T-helper 22 cell (primary cell): ENCODE results near the gene FLG2.
"Not testable (repeated sequence)": the region's sequence is repeated elsewhere in the genome, so short reads cannot be mapped to it uniquely, and the experiment has no call there.

Source experiments
- DNase-seq: peaks from one replicate; pipeline ENCODE4 v3.0.0-alpha.2; 2020; ENCODE audit warnings: low read depth

Gene FLG2

DNA sequence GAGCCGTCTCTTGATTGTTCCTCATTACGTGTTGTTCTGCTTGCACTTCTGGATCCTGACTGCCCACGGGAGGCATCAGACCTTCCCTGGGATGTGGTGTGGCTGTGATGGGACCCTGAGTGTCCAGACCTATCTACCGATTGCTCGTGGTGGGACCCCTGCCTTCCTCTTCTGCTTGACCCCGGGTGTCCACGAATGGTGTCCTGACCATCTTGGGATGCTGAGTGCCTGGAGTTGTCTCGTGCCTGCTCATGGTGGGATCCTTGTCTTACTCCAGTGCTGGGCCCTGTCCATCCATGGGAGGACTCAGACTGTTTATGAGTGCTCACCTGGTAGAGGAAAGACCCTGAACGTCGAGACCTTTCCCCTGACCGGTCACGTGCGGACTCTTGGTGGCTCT, 47.6 kb downstream of the FLG2 start:
- DNase-seq: not testable (repeated sequence)

DNA sequence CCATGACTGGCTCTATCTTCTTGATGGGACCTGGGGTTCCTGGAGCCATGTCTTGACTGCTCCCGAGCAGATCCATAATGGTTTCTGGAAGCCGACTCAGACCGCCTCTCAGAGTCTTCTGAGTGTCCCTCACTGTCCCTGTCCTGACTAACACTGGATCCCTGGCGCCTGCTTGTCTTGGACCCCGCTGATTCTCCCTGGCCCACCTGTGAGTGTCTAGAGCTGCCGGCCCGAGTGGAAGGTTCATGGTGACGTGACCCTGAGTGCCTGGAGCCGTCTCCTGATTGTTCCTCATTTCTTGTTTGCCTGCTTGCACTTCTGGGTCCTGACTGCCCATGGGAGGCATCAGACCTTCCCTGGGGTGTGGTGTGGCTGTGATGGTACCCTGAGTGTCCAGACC, 49.9 kb downstream of the FLG2 start:
- DNase-seq: no peak

DNA sequence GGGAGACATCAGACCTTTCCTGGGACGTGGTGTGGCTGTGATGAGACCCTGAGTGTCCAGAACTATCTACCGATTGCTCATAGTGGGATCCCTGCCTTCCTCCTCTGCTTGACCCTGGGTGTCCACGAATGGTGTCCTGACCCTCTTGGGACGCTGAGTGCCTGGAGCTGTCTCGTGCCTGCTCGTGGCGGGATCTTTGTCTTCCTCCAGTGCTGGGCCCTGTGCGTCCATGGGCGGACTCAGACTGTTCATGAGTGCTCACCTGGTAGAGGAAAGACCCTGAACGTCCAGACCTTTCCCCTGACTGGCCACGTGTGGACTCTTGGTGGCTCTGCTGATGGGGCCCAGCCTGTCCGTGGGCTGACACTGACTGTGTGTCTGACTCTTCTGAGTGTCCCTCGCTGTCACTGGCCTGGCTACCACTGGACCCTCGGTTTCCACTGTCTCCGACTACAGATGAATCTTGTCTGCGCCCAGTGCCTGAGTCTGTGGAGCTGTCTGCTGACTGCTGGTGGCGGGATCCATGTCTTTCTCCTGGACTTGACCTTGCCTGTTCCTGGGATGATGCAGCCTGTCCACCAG, 50.4 kb downstream of the FLG2 start:
- not testable (repeated sequence) for DNase-seq

DNA sequence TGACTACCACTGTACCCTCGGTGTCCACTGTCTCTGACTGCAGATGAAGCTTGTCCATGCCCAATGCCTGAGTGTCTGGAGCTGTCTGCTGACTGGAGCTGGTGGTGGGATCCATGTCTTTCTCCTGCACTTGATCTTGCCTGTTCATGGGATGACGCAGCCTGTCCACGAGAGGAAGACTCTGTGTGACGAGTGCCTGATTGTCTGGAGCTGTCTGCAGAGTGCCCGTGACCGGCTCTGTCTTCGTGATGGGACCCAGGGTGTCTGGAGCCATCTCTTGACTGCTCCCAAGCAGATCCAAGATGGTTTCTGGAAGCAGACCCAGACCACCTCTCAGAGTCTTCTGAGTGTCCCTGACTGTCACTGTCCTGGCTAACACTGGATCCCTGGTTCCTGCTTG, 51.0 kb downstream of the FLG2 start:
- DNase-seq: not testable (repeated sequence)

DNA sequence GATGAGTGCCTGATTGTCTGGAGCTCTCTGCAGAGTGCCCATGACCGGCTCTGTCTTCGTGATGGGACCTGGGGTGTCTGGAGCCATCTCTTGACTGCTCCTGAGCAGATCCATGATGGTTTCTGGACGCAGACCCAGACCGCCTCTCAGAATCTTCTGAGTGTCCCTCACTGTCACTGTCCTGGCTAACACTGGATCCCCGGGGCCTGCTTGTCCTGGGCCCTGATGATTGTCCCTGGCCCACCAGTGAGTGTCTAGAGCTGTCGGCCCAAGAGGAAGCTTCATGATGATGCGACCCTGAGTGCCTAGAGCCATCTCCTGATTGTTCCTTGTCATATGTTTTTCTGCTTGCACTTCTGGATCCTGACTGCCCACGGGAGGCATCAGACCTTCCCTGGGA, 51.8 kb downstream of the FLG2 start:
- DNase-seq: not testable (repeated sequence)

DNA sequence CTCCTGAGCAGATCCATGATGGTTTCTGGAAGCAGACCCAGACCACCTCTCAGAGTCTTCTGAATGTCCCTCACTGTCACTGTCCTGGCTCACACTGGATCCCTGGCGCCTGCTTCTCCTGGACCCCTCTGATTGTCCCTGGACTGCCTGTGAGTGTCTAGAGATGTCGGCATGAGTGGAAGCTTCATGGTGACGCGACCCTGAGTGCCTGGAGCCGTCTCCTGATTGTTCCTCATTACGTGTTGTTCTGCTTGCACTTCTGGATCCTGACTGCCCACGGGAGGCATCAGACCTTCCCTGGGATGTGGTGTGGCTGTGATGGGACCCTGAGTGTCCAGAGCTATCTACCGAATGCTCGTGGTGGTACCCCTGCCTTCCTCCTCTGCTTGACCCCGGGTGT, 53.7 kb downstream of the FLG2 start:
- not testable (repeated sequence) for DNase-seq

DNA sequence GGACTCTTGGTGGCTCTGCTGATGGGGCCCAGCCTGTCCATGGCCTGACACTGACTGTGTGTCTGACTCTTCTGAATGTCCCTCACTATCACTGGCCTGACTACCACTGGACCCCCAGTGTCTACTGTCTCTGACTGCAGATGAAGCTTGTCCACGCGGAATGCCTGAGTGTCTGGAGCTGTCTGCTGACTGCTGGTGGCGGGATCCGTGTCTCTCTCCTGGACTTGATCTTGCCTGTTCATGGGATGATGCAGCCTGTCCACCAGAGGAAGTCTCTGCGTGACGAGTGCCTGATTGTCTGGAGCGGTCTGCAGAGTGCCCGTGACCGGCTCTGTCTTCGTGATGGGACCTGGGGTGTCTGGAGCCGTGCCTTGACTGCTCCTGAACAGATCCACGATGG, 55.0 kb downstream of the FLG2 start:
- DNase-seq: not testable (repeated sequence)

DNA sequence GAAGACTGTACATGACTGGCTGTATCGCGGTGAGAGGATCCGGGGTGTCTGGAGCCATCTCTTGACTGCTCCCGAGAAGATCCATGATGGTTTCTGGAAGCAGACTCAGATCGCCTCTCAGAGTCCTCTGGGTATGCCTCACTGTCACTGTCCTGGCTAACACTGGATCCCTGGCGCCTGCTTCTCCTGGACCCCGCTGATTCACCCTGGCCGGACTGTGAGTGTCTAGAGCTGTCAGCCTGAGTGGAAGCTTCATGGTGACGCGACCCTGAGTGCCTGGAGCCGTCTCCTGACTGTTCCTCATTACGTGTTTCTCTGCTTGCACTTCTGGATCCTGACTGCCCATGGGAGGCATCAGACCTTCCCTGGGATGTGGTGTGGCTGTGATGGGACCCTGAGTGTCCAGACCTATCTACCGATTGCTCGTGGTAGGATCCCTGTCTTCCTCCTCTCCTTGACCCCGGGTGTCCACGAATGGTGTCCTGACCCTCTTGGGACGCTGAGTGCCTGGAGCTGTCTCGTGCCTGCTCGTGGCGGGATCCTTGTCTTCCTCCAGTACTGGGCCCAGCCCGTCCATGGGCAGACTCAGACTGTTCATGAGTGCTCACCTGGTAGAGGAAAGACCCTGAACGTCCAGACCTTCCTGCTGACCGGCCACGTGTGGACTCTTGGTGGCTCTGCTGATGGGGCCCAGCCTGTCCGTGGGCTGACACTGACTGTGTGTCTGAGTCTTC, 56.5 kb downstream of the FLG2 start:
- not testable (repeated sequence) for DNase-seq
